ENCODE results near the gene PREX1. TPM values are rescaled to one million over a fixed set of nuclear protein-coding genes. Genes with fewer than 3 reads are reported as not detected.

Gene PREX1
- 4.2 and 5.3 TPM in 2 replicates for polyA plus RNA-seq (2012; rRNA removed)
- polyA plus RNA-seq (2012; cell fraction: cytosol; rRNA removed): 2.0 and 3.4 TPM in 2 replicates
- 6.3 and 6.9 TPM in 2 replicates for polyA plus RNA-seq (2012; cell fraction: nucleus; rRNA removed)

DNA sequence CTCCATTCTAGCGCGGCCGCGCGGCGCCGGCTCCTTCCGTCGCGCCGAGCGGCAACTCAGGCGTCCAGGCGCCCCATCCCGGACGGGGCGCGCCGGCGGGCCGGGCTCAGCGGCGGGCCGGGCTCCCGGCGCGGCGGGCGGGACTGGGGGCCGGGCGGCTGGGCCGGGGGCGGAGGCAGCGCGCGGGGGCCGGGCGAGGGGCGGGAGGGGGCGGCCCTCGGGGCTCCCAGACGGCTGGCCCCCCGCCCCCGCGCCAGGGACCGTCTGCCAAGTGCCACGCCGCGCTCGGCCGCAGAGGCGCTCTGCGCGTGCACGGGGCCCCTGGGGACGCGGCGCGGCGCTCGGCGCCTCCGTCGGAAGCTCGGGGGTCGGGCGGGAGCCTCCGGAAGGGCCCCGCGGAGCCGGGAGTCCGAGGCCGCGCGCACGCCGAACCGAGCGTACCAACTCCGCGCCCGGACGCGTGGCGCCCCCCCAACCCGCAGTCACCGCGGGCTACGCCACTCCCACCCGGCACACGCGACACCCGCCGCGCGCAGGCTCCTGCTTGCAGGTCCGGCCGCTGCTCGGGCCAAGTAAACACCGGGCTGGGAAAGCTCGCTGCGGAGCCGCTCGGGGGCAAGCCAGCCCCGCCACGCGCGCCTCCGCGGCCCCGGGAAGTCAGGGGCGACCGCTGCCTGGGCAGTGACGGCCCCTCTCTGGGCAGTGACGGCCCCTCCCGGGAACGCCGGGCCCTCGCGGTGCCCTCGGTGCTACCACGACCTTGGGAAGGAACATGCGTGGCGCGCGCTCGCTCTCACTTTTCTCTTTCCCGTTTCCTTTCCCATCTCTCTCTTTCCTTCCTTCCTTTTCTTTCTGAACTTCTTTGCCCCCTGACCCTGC is at the start of gene PREX1:
PREX1 (minus strand) TSS at position 145 of the 879 bp plus-strand sequence; CDS start at position 6, 139 bp downstream.
- TF ChIP-seq NRF1 (IDR thresholded peaks at IDR 0.05; ENCODE audit: low read depth, low read length): peak; percentile 52
- peak; percentile 43; the same call in 1 of the 2 replicates for TF ChIP-seq MXI1 (IDR thresholded peaks at IDR 0.05; ENCODE audit: low read depth, low read length)
- TF ChIP-seq SMC3 (IDR thresholded peaks at IDR 0.05; ENCODE audit: low read depth, low read length): peak; percentile 11; the same call in 1 of the 2 replicates
- no peak for TF ChIP-seq EP300 (IDR thresholded peaks at IDR 0.05; ENCODE audit: borderline replicate concordance in 1 of 2, low read depth in 1 of 2, low read length in 1 of 2)
- peak; percentile 67 for TF ChIP-seq IRF3 (IDR thresholded peaks at IDR 0.05; ENCODE audit: low read depth, low read length)
- TF ChIP-seq CHD2 (IDR thresholded peaks at IDR 0.05; ENCODE audit: low read length, partially characterized antibody): no peak
- Histone ChIP-seq H3F3A (replicated peaks; ENCODE audit: insufficient read depth) (peaks cover 20% of the 10 kb centered on the region), H3K27ac (ENCODE audit: low read depth in 2 of 2, low read length in 1 of 2) (peak within 1 kb of the TSS in 1 of 2 experiments; percentile 68; a peak in 1 of 4 replicates), H3K27me3 (ENCODE audit: insufficient read depth) (no peaks in the 10 kb centered on the region), H3K4me2 (peak within 1 kb of the TSS; percentile 87), H3K9ac (peak within 1 kb of the TSS; percentile 62; the same call in 1 of the 2 replicates), H4K20me1 (ENCODE audit: insufficient read depth) (no peaks in the 10 kb centered on the region), H3K9me2 (no peaks in the 10 kb centered on the region), H3K4me1 (ENCODE audit: control insufficient read depth in 1 of 2, insufficient read depth in 2 of 2, low read depth in 1 of 2, low read length in 1 of 2) (peaks cover 5 to 40% of the 10 kb centered on the region in 2 experiments; a peak in 3 of 4 replicates), H2AFZ (ENCODE audit: low read depth) (peak within 1 kb of the TSS; percentile 86; the same call in 1 of the 2 replicates), H3K4me3 (ENCODE audit: low read depth in 2 of 2, low read length in 1 of 2) (peak within 1 kb of the TSS; percentile 66 to 70), H3K79me2 (ENCODE audit: insufficient read depth) (peaks cover 13% of the 10 kb centered on the region; the same call in 1 of the 2 replicates), H3K36me3 (replicated peaks in 1 of 2; ENCODE audit: control insufficient read depth in 1 of 2, insufficient read depth in 2 of 2, low read length in 1 of 2) (no peaks in the 10 kb centered on the region), H3K9me3 (no peaks in the 10 kb centered on the region)
- CTCF ChIA-PET: interaction anchor here (0.6 to 4.3 kb wide), 10 partner anchors 10 to 1664 kb away, joined by 3 to 50 read pairs (median 4); no protein-coding TSS in a partner anchor
- POLR2A ChIA-PET: interaction anchor here (0.7 to 0.9 kb wide), 5 partner anchors 14 to 597 kb away, joined by 3 read pairs; no protein-coding TSS in a partner anchor
- DNase-seq: peak; percentile 99
- 28% methylated on average over 13 of the region's 128 CpGs for WGBS (ENCODE audit: low lambda C conversion rate)

GRCh38 chr20:48877304-48877703 is 49.5 kb upstream of the PREX1 start:
- H3K9ac ChIP-seq: no peak overlapping the region
- H3K36me3 ChIP-seq (replicated peaks in 1 of 2; ENCODE audit: control insufficient read depth in 1 of 2, insufficient read depth in 2 of 2, low read length in 1 of 2): no peaks in the 10 kb centered on the region
- no peak overlapping the region for H3K4me3 ChIP-seq (ENCODE audit: low read depth in 2 of 2, low read length in 1 of 2)
- H2AFZ ChIP-seq (ENCODE audit: low read depth): no peak overlapping the region
- no peak overlapping the region for H3K4me2 ChIP-seq
- H3F3A ChIP-seq (replicated peaks; ENCODE audit: insufficient read depth): no peaks in the 10 kb centered on the region
- no peaks in the 10 kb centered on the region for H3K27me3 ChIP-seq (ENCODE audit: insufficient read depth)
- WGBS (ENCODE audit: low lambda C conversion rate): 49% methylated on average over 2 of the region's 2 CpGs
- H3K9me3 ChIP-seq: no peaks in the 10 kb centered on the region
- no peak for DNase-seq
- peaks cover 0 to 6% of the 10 kb centered on the region in 2 experiments; a peak in 1 of 4 replicates for H3K4me1 ChIP-seq (ENCODE audit: control insufficient read depth in 1 of 2, insufficient read depth in 2 of 2, low read depth in 1 of 2, low read length in 1 of 2)
- CTCF ChIA-PET: interaction anchor here (0.7 to 1.7 kb wide), 3 partner anchors 9 to 220 kb away, joined by 3 to 5 read pairs (median 3); no protein-coding TSS in a partner anchor
- no peak overlapping the region for H3K27ac ChIP-seq (ENCODE audit: low read depth in 2 of 2, low read length in 1 of 2)
- POLR2A ChIA-PET: no interaction called here
- TF ChIP-seq TCF12 (IDR thresholded peaks at IDR 0.05): no peak
- no peaks in the 10 kb centered on the region for H4K20me1 ChIP-seq (ENCODE audit: insufficient read depth)
- H3K79me2 ChIP-seq (ENCODE audit: insufficient read depth): no peaks in the 10 kb centered on the region
- no peaks in the 10 kb centered on the region for H3K9me2 ChIP-seq

DNA sequence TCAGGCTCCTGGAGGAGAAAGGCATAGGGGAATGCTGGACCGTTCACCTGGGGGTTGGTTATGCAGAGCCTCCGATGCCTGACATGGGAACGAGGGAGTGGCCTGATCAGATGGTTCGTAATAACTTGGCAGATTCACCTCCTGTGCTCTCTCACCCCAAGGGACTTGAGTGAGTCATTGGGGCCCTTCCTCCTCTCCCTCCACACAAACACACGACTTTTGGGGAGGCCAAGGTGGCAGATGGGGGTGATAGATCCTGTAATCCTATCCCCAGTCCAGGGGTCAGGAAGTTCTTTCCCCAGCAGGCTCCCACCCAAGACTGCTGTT is 48.1 kb upstream of the PREX1 start:
- no peak overlapping the region for H3K4me3 ChIP-seq (ENCODE audit: low read depth in 2 of 2, low read length in 1 of 2)
- H4K20me1 ChIP-seq (ENCODE audit: insufficient read depth): no peaks in the 10 kb centered on the region
- ChIA-PET POLR2A (no interaction called here), CTCF (interaction anchor here (1.2 to 1.3 kb wide), 2 partner anchors 218 to 225 kb away, joined by 3 to 6 read pairs; no protein-coding TSS in a partner anchor)
- DNase-seq: no peak
- 67% methylated on average over 3 of the region's 5 CpGs for WGBS (ENCODE audit: low lambda C conversion rate)
- H3K9me3 ChIP-seq: no peaks in the 10 kb centered on the region
- H2AFZ ChIP-seq (ENCODE audit: low read depth): no peak overlapping the region
- no peaks in the 10 kb centered on the region for H3F3A ChIP-seq (replicated peaks; ENCODE audit: insufficient read depth)
- no peak overlapping the region for H3K9ac ChIP-seq
- H3K27ac ChIP-seq (ENCODE audit: low read depth in 2 of 2, low read length in 1 of 2): no peak overlapping the region
- H3K9me2 ChIP-seq: no peaks in the 10 kb centered on the region
- no peak overlapping the region for H3K4me2 ChIP-seq
- TF ChIP-seq TCF12 (IDR thresholded peaks at IDR 0.05): no peak
- no peak for TF ChIP-seq POLR2AphosphoS5 (IDR thresholded peaks at IDR 0.05; ENCODE audit: low read depth, low read length)
- no peak for TF ChIP-seq CHD2 (IDR thresholded peaks at IDR 0.05; ENCODE audit: low read length, partially characterized antibody)
- no peak for TF ChIP-seq FOXJ3 (CRISPR knock-in tag; IDR thresholded peaks at IDR 0.05)
- TF ChIP-seq MEF2A (IDR thresholded peaks at IDR 0.05; ENCODE audit: borderline replicate concordance, low read depth): no peak
- TF ChIP-seq SMC3 (IDR thresholded peaks at IDR 0.05; ENCODE audit: low read depth, low read length): no peak
- TF ChIP-seq, protein P1, sequence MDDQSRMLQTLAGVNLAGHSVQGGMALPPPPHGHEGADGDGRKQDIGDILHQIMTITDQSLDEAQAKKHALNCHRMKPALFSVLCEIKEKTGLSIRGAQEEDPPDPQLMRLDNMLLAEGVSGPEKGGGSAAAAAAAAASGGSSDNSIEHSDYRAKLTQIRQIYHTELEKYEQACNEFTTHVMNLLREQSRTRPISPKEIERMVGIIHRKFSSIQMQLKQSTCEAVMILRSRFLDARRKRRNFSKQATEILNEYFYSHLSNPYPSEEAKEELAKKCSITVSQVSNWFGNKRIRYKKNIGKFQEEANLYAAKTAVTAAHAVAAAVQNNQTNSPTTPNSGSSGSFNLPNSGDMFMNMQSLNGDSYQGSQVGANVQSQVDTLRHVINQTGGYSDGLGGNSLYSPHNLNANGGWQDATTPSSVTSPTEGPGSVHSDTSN (IDR thresholded peaks at IDR 0.05): no peak
- no peak for TF ChIP-seq RXRA (IDR thresholded peaks at IDR 0.05; ENCODE audit: borderline replicate concordance, low read depth)
- TF ChIP-seq YY1 (IDR thresholded peaks at IDR 0.05; ENCODE audit: low read depth): no peak
- no peaks in the 10 kb centered on the region for H3K36me3 ChIP-seq (replicated peaks in 1 of 2; ENCODE audit: control insufficient read depth in 1 of 2, insufficient read depth in 2 of 2, low read length in 1 of 2)
- H3K27me3 ChIP-seq (ENCODE audit: insufficient read depth): no peaks in the 10 kb centered on the region
- H3K79me2 ChIP-seq (ENCODE audit: insufficient read depth): no peaks in the 10 kb centered on the region
- peaks cover 0 to 6% of the 10 kb centered on the region in 2 experiments; a peak in 1 of 4 replicates for H3K4me1 ChIP-seq (ENCODE audit: control insufficient read depth in 1 of 2, insufficient read depth in 2 of 2, low read depth in 1 of 2, low read length in 1 of 2)
